GM12878 (cell line): ENCODE data around the gene CD68. TPM values are rescaled to one million over a fixed set of nuclear protein-coding genes. Genes with fewer than 3 reads are reported as not detected.

Experiments
- ASH2L ChIP-seq: fragments of 300-600, 200-600 bp; sonication (generic); IDR thresholded peaks from 2 replicates; pipeline ENCODE4 v1.6.1; 2017; ENCODE audit warnings: low read depth, mild to moderate bottlenecking, borderline replicate concordance
- BMI1 ChIP-seq: fragments of 450-650 bp; IDR thresholded peaks from 2 replicates; pipeline ENCODE4 v1.6.1; 2016; ENCODE audit warnings: mild to moderate bottlenecking, moderate library complexity, borderline replicate concordance
- CBX5 ChIP-seq: sonication (generic); IDR thresholded peaks from 2 replicates; pipeline ENCODE4 v1.6.1; 2016; ENCODE audit warnings: low read depth, moderate library complexity, mild to moderate bottlenecking, inconsistent platforms
- CEBPB ChIP-seq, 2 experiments: fragments of 150-350 bp in 1 of 2; IDR thresholded peaks; 2 replicates each; pipeline ENCODE4 v1.6.1; 2012 to 2014; ENCODE audit warnings: low read depth in 2 of 2, low read length in 2 of 2, borderline replicate concordance in 1 of 2, inconsistent platforms in 1 of 2
- CREB1 ChIP-seq: IDR thresholded peaks from 2 replicates; pipeline ENCODE4 v1.6.1; 2012; ENCODE audit warnings: low read depth, mild to moderate bottlenecking, inconsistent platforms
- ESRRA ChIP-seq: IDR thresholded peaks from 2 replicates; pipeline ENCODE4 v1.6.1; 2012; ENCODE audit warnings: mild to moderate bottlenecking, low read length, improper control_type of control experiment
- FOXK2 ChIP-seq: fragments of 450-650 bp; IDR thresholded peaks from 2 replicates; pipeline ENCODE4 v1.6.1; 2017; ENCODE audit warnings: mild to moderate bottlenecking, moderate library complexity
- GABPA ChIP-seq: IDR thresholded peaks from 2 replicates; pipeline ENCODE4 v1.6.1; 2014; ENCODE audit warnings: antibody characterized with exemption, low read depth, mild to moderate bottlenecking, inconsistent platforms
- HCFC1 ChIP-seq: fragments of 150-350 bp; IDR thresholded peaks from 2 replicates; pipeline ENCODE4 v1.6.1; 2014; ENCODE audit warnings: low read length
- MEF2A ChIP-seq: IDR thresholded peaks from 2 replicates; pipeline ENCODE4 v1.6.1; 2011; ENCODE audit warnings: low read depth, mild to moderate bottlenecking, low read length, moderate library complexity; ENCODE audit not compliant: insufficient read depth
- NRF1 ChIP-seq: conservative IDR thresholded peaks from 2 replicates; pipeline ENCODE4 v1.6.1; 2011; ENCODE audit warnings: mild to moderate bottlenecking, low read depth, low read length, improper control_type of control experiment
- PAX5 ChIP-seq: IDR thresholded peaks from 2 replicates; pipeline ENCODE4 v1.6.1; 2011; ENCODE audit warnings: low read depth, low read length, borderline replicate concordance
- PKNOX1 ChIP-seq: fragments of 450-650 bp; IDR thresholded peaks from 2 replicates; pipeline ENCODE4 v1.6.1; 2016; ENCODE audit warnings: mild to moderate bottlenecking
- POLR2A ChIP-seq: IDR thresholded peaks from 2 replicates; pipeline ENCODE4 v1.6.1; 2011; ENCODE audit warnings: low read depth, mild to moderate bottlenecking, low read length
- POLR2AphosphoS2 ChIP-seq: IDR thresholded peaks from 2 replicates; pipeline ENCODE4 v1.6.1; 2011; ENCODE audit warnings: low read depth, mild to moderate bottlenecking, low read length, improper control_type of control experiment, moderate library complexity
- POU2F2 ChIP-seq: IDR thresholded peaks from 3 replicates; pipeline ENCODE4 v1.6.1; 2011; ENCODE audit warnings: low read depth, mild to moderate bottlenecking, low read length, borderline replicate concordance
- RFX5 ChIP-seq: IDR thresholded peaks from 2 replicates; pipeline ENCODE4 v1.6.1; 2011; ENCODE audit warnings: low read depth, low read length, improper control_type of control experiment
- SIX5 ChIP-seq: IDR thresholded peaks from 2 replicates; pipeline ENCODE4 v1.6.1; 2011; ENCODE audit warnings: mild to moderate bottlenecking, low read depth, low read length, moderate library complexity; ENCODE audit not compliant: severe bottlenecking
- SP1 ChIP-seq: IDR thresholded peaks from one replicate; pipeline ENCODE4 v1.6.1; 2011; ENCODE audit warnings: low read depth, low read length
- SPI1 ChIP-seq: IDR thresholded peaks from 2 replicates; pipeline ENCODE4 v1.6.1; 2011; ENCODE audit warnings: low read depth, mild to moderate bottlenecking, low read length, moderate library complexity, borderline replicate concordance; ENCODE audit not compliant: insufficient read depth
- STAT1 ChIP-seq: fragments of 450-650 bp; conservative IDR thresholded peaks from 2 replicates; pipeline ENCODE4 v1.6.1; 2014; ENCODE audit warnings: antibody characterized with exemption, mild to moderate bottlenecking
- ZNF24 ChIP-seq: fragments of 450-650 bp; IDR thresholded peaks from 2 replicates; pipeline ENCODE4 v1.6.1; 2017; ENCODE audit warnings: antibody characterized with exemption, mild to moderate bottlenecking
- ZNF592 ChIP-seq: fragments of 450-650 bp; IDR thresholded peaks from 2 replicates; pipeline ENCODE4 v1.6.1; 2017; ENCODE audit warnings: mild to moderate bottlenecking, moderate library complexity
- ZZZ3 ChIP-seq: IDR thresholded peaks from 2 replicates; pipeline ENCODE4 v1.6.1; 2011; ENCODE audit warnings: low read depth; ENCODE audit not compliant: control insufficient read depth, insufficient read length
- polyA plus RNA-seq, 11 experiments: library from polyadenylated mRNA; depleted of rRNA in 4 of 11; unstranded in 6 of 11; stranded (reverse) in 5 of 11; fragments of >200 nt; fragmentation: Nextera tagmentation in 4 of 11; fragmentation: Illumina TruSeq in 1 of 11; extraction: Ambion mirVana in 4 of 11; extraction: Trizol in 1 of 11; gene quantifications; 1 replicate in 1 of 11; 2 replicates in 10 of 11; pipeline versions ENCODE4 v1.2.1 to v1.2.3, GENCODE V29; 2011 to 2016; ENCODE audit warnings: inconsistent platforms in 2 of 11, missing spikeins in 2 of 11, low read depth in 1 of 11
- total RNA-seq, 4 experiments: library from RNA; depleted of rRNA in 3 of 4; stranded (reverse); fragments of >200 nt in 3 of 4; fragmentation: Illumina TruSeq in 1 of 4; extraction: Trizol in 1 of 4; gene quantifications; 2 replicates each; pipeline versions ENCODE4 v1.2.1 to v1.2.3, GENCODE V29; 2013 to 2021
- TF ChIP-seq, protein P1 (sequence below): fragments of 450-650 bp; IDR thresholded peaks from 2 replicates; pipeline ENCODE4 v1.6.1; 2017; ENCODE audit warnings: mild to moderate bottlenecking, low read depth, inconsistent platforms; ENCODE audit not compliant: poor library complexity, severe bottlenecking

The CD68 gene
- total and polyA plus RNA-seq, 10 of the 15 experiments (the other 5 are each of a cell fraction or from before 2014, with no cell fraction given) = 2.6 to 6.9 (median 3.8) TPM

DNA sequence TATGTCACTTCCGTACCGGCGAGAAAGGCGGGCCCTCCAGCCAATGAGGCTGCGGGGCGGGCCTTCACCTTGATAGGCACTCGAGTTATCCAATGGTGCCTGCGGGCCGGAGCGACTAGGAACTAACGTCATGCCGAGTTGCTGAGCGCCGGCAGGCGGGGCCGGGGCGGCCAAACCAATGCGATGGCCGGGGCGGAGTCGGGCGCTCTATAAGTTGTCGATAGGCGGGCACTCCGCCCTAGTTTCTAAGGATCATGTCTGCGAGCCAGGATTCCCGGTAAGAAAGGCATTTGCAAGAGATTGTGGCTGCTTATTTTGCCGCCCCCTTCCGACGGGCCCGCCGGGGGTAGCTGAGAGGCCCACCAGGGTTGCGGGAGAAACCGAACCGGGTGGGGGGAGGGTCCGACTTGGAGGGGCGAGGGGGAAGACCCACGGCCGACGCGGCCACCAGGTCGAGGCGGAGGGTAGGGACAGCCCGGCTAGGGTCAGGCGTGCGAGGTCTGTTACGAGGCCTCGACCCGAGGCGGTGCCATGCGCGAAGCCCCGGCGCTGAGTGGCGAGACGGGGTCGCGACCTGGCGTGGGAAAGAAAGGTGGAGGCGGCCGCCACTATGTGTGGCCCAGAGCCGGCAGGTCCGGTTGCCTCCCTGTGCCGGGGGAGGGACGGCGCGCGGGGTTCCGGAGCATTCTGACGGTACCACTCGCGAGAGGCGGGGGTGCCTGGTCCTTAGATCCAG is 6.7 kb upstream of the CD68 start (continued):
- TF ChIP-seq ZNF592 (no peak), POU2F2 (peak; percentile 98), SIX5 (no peak), CBX5 (no peak), BMI1 (peak; percentile 88), POLR2A (peak; percentile 85), CREB1 (peak; percentile 98), PKNOX1 (peak; percentile 100), FOXK2 (no peak), RFX5 (no peak), NRF1 (0 out of 2 replicates have a peak, but pooled peaks have one; percentile 12), ESRRA (no peak), CEBPB (IDR thresholded peaks at IDR 0.05; ENCODE audit: borderline replicate concordance in 1 of 2, low read depth in 2 of 2, low read length in 2 of 2) (no peak), MEF2A (0 out of 2 replicates have a peak, but pooled peaks have one; percentile 21), ZZZ3 (no peak), GABPA (peak; percentile 94), POLR2AphosphoS2 (peak; percentile 98), ASH2L (peak; percentile 73; the same call in 1 of the 2 replicates), PAX5 (0 out of 2 replicates have a peak, but pooled peaks have one; percentile 3), STAT1 (no peak), HCFC1 (0 out of 2 replicates have a peak, but pooled peaks have one; percentile 60), SPI1 (no peak), SP1 (peak; percentile 99), ZNF24 (no peak)
- TF ChIP-seq, protein P1, sequence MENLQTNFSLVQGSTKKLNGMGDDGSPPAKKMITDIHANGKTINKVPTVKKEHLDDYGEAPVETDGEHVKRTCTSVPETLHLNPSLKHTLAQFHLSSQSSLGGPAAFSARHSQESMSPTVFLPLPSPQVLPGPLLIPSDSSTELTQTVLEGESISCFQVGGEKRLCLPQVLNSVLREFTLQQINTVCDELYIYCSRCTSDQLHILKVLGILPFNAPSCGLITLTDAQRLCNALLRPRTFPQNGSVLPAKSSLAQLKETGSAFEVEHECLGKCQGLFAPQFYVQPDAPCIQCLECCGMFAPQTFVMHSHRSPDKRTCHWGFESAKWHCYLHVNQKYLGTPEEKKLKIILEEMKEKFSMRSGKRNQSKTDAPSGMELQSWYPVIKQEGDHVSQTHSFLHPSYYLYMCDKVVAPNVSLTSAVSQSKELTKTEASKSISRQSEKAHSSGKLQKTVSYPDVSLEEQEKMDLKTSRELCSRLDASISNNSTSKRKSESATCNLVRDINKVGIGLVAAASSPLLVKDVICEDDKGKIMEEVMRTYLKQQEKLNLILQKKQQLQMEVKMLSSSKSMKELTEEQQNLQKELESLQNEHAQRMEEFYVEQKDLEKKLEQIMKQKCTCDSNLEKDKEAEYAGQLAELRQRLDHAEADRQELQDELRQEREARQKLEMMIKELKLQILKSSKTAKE = peak; percentile 68
